ENCODE measurements around the gene RHBDD1. TPM values are rescaled to one million over a fixed set of nuclear protein-coding genes. Genes with fewer than 3 reads are reported as not detected.

RHBDD1 gene
- total and polyA plus RNA-seq, 9 donors, result 11.5 to 95.8 (median 49.5) TPM

- no peak for DNase-seq
- intact Hi-C loops (cut with DNase I), result no loop called here
- no peak for TF ChIP-seq POLR2A (IDR thresholded peaks at IDR 0.05)
- no peak for TF ChIP-seq CTCF (IDR thresholded peaks at IDR 0.05)
- no peak for TF ChIP-seq EP300 (IDR thresholded peaks at IDR 0.05)
- H3K27me3 ChIP-seq, result no peaks in the 10 kb centered on the region
- no peaks in the 10 kb centered on the region for H3K36me3 ChIP-seq
- WGBS, 3 donors, result 78 to 86% (median 84%) methylated on average over 3 of the region's 3 CpGs
- H3K4me1 ChIP-seq (ENCODE audit: insufficient read depth), result no peaks in the 10 kb centered on the region
- H3K4me3 ChIP-seq, result no peak overlapping the region
- H3K27ac ChIP-seq, result no peak overlapping the region
- no peaks in the 10 kb centered on the region for H3K9me3 ChIP-seq
Observed at GRCh38 chr2:227043981-227044380, 208.1 kb downstream of the RHBDD1 start.

Small RNA genes within 50 kb of the gene (small RNA-seq; reads per million reads assigned to genes)
- not detected for gene RF00554

Other genes starting within 250 kb of the RHBDD1 start
- gene IRS1, start 36.2 kb upstream of the RHBDD1 start, total RNA-seq, result 10 to 100 TPM; 29.5 to 87.0 (median 45.1) TPM
- gene IRS1, start 36.2 kb upstream of the RHBDD1 start, polyA plus RNA-seq, result 10 to 100 TPM; 22.3 to 40.2 TPM